Smooth muscle cell (in vitro differentiated cells): ENCODE data around the gene COL4A4. TPM values are rescaled to one million over a fixed set of nuclear protein-coding genes. Genes with fewer than 3 reads are reported as not detected.

ENCODE experiments used
- DNase-seq: peaks from one replicate; lab custom pipeline; 2025; ENCODE audit not compliant: unreplicated experiment; lab: John Stamatoyannopoulos, UW
- H2AFZ ChIP-seq: fragments of 200-600 bp; sonication (generic); 2 replicates; pipeline ENCODE4 v1.6.0; 2016; ENCODE audit warnings: antibody characterized with exemption, low read depth, mild to moderate bottlenecking
- H3F3A ChIP-seq: fragments of 200-600 bp; sonication (generic); 2 replicates; pipeline ENCODE4 v1.6.0; 2017; ENCODE audit warnings: antibody characterized with exemption, low read depth
- H3K27ac ChIP-seq: fragments of 200-600 bp; sonication (generic); 2 replicates; pipeline ENCODE4 v1.5.1; 2016; ENCODE audit warnings: low read depth, mild to moderate bottlenecking
- H3K27me3 ChIP-seq: fragments of 200-600 bp; sonication (generic); 2 replicates; pipeline ENCODE4 v1.6.1; 2016; ENCODE audit warnings: low read depth, mild to moderate bottlenecking
- H3K36me3 ChIP-seq: fragments of 200-600 bp; sonication (generic); 2 replicates; pipeline ENCODE4 v1.5.1; 2016; ENCODE audit warnings: low read depth
- H3K4me1 ChIP-seq: fragments of 200-600 bp; sonication (generic); 2 replicates; pipeline ENCODE4 v1.5.1; 2016; ENCODE audit warnings: low read depth
- H3K4me2 ChIP-seq: fragments of 200-600 bp; sonication (generic); 2 replicates; pipeline ENCODE4 v1.6.0; 2016; ENCODE audit warnings: mild to moderate bottlenecking
- H3K4me3 ChIP-seq: fragments of 200-600 bp; sonication (generic); 2 replicates; pipeline ENCODE4 v1.5.1; 2016; ENCODE audit warnings: mild to moderate bottlenecking
- H3K79me2 ChIP-seq: fragments of 200-600 bp; sonication (generic); 2 replicates; pipeline ENCODE4 v1.6.0; 2016; ENCODE audit warnings: low read depth, mild to moderate bottlenecking
- H3K9ac ChIP-seq: fragments of 200-600 bp; sonication (generic); 2 replicates; pipeline ENCODE4 v1.6.0; 2016; ENCODE audit warnings: low read depth
- H3K9me3 ChIP-seq: fragments of 200-600 bp; sonication (generic); replicated peaks from 2 replicates; pipeline ENCODE4 v1.5.1; 2016; ENCODE audit warnings: low read depth
- H4K20me1 ChIP-seq: fragments of 200-600 bp; sonication (generic); 2 replicates; pipeline ENCODE4 v1.6.0; 2016; ENCODE audit warnings: low read depth
- CTCF ChIP-seq: fragments of 200-600 bp; sonication (generic); IDR thresholded peaks from 2 replicates; pipeline ENCODE4 v1.5.1; 2017; ENCODE audit warnings: borderline replicate concordance, mild to moderate bottlenecking, antibody characterized with exemption; ENCODE audit not compliant: insufficient read depth, poor library complexity, severe bottlenecking
- WGBS: methylation state at CpG from one replicate; pipeline ENCODE4 v1.1.7; 2016; ENCODE audit warnings: low lambda C conversion rate; 5-methylcytosine and 5-hydroxymethylcytosine counted together
- polyA plus RNA-seq: library from polyadenylated mRNA; unstranded; fragments of >200 nt; fragmentation: Nextera tagmentation; extraction: Ambion mirVana; gene quantifications from 2 replicates; pipeline ENCODE4 v1.2.1, GENCODE V29; 2016
- total RNA-seq: library from RNA; depleted of rRNA; stranded (reverse); fragments of >200 nt; gene quantifications from 2 replicates; pipeline ENCODE4 v1.2.3, GENCODE V29; 2014

Gene COL4A4
- total and polyA plus RNA-seq, 2 experiments from 2014 or later, result under 0.01 to 0.05 TPM

GRCh38 chr2:226979004-226979403, 185.0 kb downstream of the COL4A4 start:
- WGBS, result 95% methylated on average over 4 of the region's 4 CpGs
- TF ChIP-seq CTCF, result no peak
- no peak for DNase-seq
- Histone ChIP-seq H3K36me3 (no peaks in the 10 kb centered on the region), H3K4me1 (peaks cover 3% of the 10 kb centered on the region), H3K4me2 (no peak overlapping the region), H4K20me1 (no peaks in the 10 kb centered on the region), H3K79me2 (no peaks in the 10 kb centered on the region), H3K9me3 (no peaks in the 10 kb centered on the region), H3K27ac (no peak overlapping the region), H2AFZ (no peak overlapping the region), H3K4me3 (no peak overlapping the region), H3K27me3 (no peaks in the 10 kb centered on the region), H3K9ac (no peak overlapping the region), H3F3A (no peaks in the 10 kb centered on the region)

- peak overlapping the region; percentile 37 for H3K27ac ChIP-seq
- H3F3A ChIP-seq, result no peaks in the 10 kb centered on the region
- H3K4me2 ChIP-seq, result no peak overlapping the region
- WGBS, result 97% methylated on average over 7 of the region's 7 CpGs
- H3K9me3 ChIP-seq, result no peaks in the 10 kb centered on the region
- no peak for DNase-seq
- H4K20me1 ChIP-seq, result no peaks in the 10 kb centered on the region
- no peak overlapping the region for H3K4me3 ChIP-seq
- no peak for TF ChIP-seq CTCF
- no peaks in the 10 kb centered on the region for H3K79me2 ChIP-seq
- peaks cover 3% of the 10 kb centered on the region for H3K4me1 ChIP-seq
- H3K36me3 ChIP-seq, result no peaks in the 10 kb centered on the region
- no peak overlapping the region for H2AFZ ChIP-seq
- H3K27me3 ChIP-seq, result no peaks in the 10 kb centered on the region
- H3K9ac ChIP-seq, result no peak overlapping the region
Measured at GRCh38 chr2:226978300-226978699, 185.7 kb downstream of the COL4A4 start.

- H3K4me2 ChIP-seq, result no peak overlapping the region
- no peaks in the 10 kb centered on the region for H3K27me3 ChIP-seq
- no peaks in the 10 kb centered on the region for H4K20me1 ChIP-seq
- no peaks in the 10 kb centered on the region for H3K79me2 ChIP-seq
- no peak overlapping the region for H3K4me3 ChIP-seq
- H2AFZ ChIP-seq, result no peak overlapping the region
- no peaks in the 10 kb centered on the region for H3K36me3 ChIP-seq
- peak overlapping the region; percentile 37 for H3K27ac ChIP-seq
- no peaks in the 10 kb centered on the region for H3F3A ChIP-seq
- WGBS, result 33% methylated on average over 2 of the region's 2 CpGs
- H3K9ac ChIP-seq, result no peak overlapping the region
- H3K4me1 ChIP-seq, result peaks cover 3% of the 10 kb centered on the region
- DNase-seq, result no peak
- TF ChIP-seq CTCF, result no peak
- no peaks in the 10 kb centered on the region for H3K9me3 ChIP-seq
Measured at GRCh38 chr2:226977775-226978190, 186.2 kb downstream of the COL4A4 start.

- H3K36me3 ChIP-seq, result no peaks in the 10 kb centered on the region
- H2AFZ ChIP-seq, result no peak overlapping the region
- H3F3A ChIP-seq, result no peaks in the 10 kb centered on the region
- H3K79me2 ChIP-seq, result no peaks in the 10 kb centered on the region
- no peak overlapping the region for H3K4me3 ChIP-seq
- H3K27me3 ChIP-seq, result no peaks in the 10 kb centered on the region
- no peak overlapping the region for H3K27ac ChIP-seq
- no peaks in the 10 kb centered on the region for H4K20me1 ChIP-seq
- TF ChIP-seq CTCF, result no peak
- no peak overlapping the region for H3K9ac ChIP-seq
- WGBS, result 93% methylated on average over 10 of the region's 10 CpGs
- peaks cover 3% of the 10 kb centered on the region for H3K4me1 ChIP-seq
- no peaks in the 10 kb centered on the region for H3K9me3 ChIP-seq
- DNase-seq, result no peak
- H3K4me2 ChIP-seq, result no peak overlapping the region
Measured at GRCh38 chr2:226973816-226974215, 190.2 kb downstream of the COL4A4 start.
